GM19351 (cell line): Measurements from ENCODE around the gene AP2A2.
A peak's percentile ranks its signal among the peaks of the same experiment; 100 is the strongest.

Experiments
- ATAC-seq: cut with Tn5 transposase; IDR thresholded peaks from one replicate; pipeline ENCODE4 v1.9.1; 2021; ENCODE audit warnings: mild to moderate bottlenecking, moderate library complexity; ENCODE audit not compliant: unreplicated experiment

The AP2A2 gene

DNA sequence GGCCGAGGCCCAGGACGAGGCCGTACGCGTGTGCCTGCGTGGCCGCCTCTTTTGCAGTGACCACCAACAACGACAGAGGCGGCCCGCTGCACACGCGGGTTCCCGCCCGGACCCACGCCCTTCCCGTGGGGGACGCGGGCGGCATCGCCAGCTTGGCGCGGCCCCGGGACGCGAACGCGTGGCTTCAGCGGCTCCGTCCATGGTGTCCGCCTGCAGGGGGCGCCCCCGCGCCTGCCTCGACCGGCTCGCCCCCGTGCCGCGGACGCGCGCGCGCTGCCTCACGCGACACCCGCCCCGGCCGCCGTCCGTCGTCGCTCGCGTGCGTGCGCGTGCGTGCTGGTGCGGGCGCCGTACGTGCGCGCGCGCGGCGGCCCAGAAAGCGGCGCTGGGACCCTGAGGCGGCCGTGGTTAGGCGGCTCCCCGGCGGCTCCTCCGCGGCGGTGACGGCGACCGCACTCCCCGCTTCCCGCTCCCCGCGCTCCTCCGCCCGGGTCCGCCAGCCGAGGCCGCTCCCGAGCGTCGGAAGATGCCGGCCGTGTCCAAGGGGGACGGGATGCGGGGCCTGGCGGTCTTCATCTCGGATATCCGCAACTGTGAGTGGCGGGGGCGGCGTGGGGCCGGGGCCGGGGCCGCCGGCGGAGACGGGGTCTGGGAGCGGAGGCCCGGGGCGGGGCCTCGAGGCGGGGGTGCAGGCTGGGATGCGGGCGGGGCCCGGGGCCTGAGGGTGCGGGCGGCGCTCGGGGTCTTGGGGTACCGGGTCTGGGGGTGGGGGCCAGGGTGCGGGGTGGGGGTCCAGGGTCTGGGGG is at the start of gene AP2A2:
TSS of gene AP2A2 (plus strand) at position 375 of the 806 bp plus-strand sequence. CDS start at position 527, 152 bp downstream.
- peak; percentile 64 for ATAC-seq

DNA sequence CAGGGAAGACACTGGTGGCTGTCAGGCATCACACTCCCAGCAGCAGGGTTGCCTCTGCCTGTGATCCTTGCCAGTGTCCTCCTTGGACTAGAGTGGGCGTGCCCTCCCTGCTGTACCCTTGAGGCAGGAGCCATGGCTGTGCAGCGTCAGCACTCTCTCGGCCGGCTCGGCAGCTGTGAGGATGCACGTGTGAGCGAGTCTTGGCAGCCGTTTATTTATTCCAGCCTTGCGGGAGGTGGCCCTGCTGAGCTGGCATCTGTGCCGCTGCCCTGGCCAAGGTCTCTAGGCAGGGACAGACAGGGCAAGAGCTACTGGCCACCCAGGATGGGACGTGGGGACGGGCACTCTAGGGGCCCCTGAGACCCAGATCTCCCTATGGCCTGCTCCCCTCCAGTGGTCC is 49.1 kb upstream of the AP2A2 start:
- ATAC-seq: no peak

DNA sequence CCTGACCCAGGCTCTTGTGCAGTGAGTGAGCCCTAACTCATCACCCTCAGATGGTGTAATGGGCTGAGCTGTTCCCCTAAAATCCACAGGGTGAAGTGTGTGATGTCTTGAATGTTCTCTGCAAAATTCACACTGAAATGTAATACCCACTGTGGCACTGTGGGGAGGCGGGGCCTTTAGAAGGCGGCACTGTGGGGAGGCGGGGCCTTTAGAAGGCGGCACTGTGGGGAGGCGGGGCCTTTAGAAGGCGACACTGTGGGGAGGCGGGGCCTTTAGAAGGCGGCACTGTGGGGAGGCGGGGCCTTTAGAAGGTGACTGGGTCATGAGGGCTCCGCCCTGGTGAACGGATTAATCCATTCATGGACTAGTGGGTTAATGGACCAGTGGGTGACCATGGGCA is 48.1 kb upstream of the AP2A2 start:
- ATAC-seq: no peak

DNA sequence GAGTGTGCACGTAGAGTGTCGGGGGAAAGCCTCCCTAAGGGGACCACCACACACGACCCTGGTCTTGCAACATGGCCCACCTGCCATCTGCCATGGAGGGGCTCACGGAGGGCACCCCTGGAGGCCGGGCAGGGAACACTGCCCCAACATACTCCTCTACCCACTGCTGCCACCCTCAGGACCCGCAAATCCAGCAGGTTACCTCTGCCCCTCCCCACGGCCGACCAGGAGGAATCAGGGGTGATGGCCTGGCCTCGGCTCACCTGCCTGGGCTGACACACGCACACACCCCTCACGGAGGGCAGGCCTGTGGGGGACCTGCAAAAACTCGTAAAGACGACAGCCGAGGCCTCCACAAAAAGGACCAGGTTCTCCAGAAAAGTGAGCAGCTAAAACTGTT is 45.2 kb upstream of the AP2A2 start:
- ATAC-seq: no peak

DNA sequence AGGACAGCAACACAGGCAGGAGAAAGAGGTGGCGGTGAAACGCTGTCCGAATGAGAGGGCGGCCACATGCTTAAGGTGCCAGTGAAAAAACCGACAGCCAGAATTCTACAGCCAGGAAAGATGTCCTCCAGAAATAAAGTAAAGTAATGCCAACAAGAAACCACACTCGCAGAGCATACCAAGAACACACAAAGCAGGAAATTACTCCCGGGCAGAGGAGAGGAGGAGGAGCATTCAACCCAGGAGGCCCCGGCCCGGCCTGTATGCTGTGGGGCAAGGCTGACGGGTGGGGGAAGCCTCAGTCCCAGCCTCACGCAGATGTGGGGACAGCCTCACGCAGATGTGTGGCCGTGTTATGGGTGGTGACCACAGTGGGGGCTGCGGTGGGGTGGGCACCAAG is 43.1 kb upstream of the AP2A2 start:
- no peak for ATAC-seq

DNA sequence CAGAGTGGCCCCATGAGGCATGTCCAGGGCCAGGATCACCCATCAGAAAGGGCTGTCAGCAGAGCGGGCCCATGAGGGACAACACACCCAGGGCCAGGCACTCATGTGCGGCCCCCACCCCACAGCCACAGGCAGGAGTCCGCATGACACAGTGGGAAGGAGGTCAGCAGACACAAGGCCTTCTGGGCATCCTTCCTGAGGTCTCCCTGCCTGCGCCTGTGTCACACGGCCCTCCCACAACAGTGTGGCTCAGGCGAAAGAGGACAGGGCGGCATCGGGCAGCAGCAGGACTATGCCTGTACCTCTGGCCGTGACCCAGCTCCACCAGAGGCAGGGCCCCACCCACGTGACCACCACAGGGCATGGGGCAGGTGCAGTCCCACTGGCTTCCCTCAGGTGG is 42.1 kb upstream of the AP2A2 start:
- no peak for ATAC-seq

DNA sequence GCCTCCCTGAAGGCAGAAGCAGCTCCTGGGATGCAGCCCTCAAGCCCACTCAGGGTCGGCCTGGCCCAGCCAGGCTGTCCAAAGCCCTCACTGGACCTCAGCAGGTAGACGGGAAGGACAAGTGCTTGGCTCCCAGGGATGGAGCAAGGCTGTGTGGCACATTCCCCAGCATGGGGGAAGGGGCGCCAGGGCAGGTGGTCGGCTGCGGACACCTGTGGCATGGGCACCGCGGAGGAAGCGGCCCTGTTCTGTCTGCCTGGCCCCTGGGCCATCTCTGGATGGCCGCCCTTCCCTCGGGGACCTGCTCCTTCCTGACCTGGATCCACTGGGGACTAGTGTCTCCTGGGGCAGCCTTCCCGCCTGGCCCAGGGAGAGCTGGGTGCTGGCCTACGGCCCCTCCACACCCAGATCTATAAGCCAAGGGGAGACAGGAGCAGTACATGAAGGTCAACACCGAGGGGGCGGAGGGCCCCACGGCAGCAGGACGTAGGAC is 41.0 kb upstream of the AP2A2 start:
- no peak for ATAC-seq

DNA sequence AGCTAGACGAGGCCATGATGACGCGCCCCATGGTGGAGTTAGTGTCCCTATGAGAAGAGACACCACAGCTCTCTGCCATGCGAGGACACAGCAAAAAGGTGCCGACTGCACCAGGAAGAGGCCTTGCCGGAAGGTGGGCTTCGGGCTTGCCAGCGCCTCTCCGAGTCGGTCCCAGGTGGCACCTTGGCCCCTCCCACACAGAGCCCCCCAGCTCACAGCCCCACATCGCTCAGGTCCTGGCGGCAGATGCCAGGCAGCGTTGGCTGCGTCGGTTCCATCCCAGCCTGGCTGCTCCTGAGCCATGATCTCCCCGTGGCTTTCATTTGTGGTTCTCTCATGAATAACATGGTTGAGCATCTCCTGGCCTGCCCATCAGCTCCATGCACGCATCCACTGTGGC is 39.1 kb upstream of the AP2A2 start:
- no peak for ATAC-seq

DNA sequence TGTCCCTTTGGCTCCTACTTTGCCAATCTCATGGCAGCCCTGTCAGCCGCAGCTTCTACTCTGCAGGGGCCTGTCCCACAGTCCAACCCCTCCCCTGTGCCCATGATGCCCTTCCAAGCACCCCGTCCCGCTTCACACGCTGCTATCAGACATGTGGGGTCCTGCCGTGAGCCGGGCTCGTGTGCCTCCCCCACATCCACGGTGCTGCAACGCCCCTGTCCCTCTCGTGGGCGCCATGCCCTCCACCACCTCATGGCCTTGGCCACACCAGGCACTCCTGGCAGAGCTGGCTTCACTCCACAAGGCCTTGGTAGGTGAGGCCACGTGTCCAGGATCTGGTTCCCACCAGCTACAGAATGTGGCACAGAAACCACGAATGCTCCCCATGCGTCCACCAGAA is 38.1 kb upstream of the AP2A2 start:
- no peak for ATAC-seq

DNA sequence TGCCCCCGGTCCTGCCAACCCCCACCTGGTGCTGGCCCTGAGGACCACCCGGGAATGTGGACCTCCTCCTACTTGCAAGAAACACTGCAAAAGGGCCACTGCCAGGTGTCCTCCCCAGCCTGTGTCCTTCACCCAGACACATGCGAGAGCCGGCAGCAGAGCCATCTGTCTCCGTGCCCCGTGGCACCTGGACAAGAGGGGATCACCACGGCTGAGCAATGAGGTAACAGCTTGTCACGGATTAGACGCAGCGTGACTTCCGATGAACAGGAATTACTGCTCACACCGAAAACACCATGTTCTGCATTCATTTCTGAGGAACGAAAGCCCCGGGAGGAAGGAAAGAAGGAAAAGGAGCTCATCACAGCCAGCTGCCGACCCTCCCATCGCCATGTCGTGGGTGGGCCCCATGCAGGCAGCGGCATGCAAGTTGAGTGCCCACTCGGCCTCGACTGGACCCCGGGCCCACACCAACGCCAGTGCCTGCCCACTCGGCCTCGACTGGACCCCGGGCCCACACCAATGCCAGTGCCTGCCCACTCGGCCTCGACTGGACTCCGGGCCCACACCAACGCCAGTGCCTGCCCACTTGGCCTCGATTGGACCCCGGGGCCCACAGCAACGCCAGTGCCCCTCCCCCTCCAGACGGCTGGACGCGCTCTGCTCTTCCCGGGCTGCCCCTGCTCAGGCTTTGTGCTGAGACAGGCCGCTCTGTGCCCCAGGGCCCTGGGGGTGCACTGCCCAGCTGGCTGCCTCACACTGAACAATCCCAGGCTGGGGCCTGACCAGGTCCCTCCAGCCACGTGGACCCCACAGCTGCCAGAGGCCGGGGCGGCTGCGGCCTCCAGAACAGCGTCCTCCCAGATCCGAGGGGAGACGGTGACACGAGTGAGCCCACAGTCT is 37.1 kb upstream of the AP2A2 start:
- ATAC-seq: no peak

DNA sequence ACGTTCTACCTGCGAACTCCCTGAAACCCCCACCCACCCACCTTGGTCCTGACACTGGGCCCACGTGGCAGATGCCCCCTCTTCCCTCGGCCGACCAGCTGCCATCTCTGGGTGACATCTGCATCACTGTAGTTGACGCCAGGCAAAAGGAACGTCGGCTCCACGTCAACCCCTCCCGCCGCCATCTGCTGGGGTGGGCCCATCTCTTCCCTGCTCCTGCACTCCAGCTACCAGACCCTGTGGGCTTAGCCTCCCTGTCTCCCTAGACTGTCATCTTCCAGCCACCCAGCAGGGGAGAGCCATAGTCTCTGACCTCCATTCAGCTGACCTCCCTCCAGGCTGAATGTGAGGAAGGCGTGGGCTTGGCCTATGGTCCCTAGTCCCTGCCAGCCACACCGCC is 36.4 kb upstream of the AP2A2 start:
- no peak for ATAC-seq

DNA sequence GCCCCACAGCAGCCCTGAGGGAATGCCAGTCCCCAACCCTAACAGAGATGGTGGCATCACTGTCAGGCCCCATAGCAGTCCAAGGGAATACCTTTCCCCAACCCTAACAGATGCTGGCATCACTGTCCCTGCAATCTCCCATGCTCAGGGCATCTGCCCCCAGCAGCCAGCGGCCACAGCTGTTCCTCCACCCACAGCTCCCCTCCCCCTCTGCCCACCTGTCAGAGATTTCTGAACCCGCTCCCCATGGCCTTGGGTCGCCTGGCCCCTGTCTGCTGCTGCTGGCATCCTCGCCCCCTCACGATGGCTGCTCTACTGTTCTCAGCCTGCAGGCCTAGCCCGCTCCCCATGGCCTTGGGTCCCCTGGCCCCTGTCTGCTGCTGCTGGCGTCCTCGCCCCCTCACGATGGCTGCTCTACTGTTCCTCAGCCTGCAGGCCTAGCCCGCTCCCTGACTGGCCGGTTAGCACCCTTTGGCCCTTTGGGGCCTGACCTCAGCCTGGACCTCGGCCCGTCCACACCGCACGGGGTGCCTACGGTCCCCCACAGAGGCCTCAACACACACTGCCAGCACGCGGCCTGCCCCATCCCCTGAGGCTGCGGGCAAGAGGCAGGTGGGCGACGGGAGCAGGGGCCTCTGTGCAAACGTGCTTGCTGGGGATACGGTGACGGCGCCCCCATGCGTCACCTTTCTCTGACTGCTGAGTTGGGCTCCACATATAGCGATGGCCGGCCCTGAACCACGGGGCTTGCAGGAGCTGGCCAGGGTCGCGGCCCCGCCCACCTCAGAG is 35.8 kb upstream of the AP2A2 start:
- no peak for ATAC-seq

DNA sequence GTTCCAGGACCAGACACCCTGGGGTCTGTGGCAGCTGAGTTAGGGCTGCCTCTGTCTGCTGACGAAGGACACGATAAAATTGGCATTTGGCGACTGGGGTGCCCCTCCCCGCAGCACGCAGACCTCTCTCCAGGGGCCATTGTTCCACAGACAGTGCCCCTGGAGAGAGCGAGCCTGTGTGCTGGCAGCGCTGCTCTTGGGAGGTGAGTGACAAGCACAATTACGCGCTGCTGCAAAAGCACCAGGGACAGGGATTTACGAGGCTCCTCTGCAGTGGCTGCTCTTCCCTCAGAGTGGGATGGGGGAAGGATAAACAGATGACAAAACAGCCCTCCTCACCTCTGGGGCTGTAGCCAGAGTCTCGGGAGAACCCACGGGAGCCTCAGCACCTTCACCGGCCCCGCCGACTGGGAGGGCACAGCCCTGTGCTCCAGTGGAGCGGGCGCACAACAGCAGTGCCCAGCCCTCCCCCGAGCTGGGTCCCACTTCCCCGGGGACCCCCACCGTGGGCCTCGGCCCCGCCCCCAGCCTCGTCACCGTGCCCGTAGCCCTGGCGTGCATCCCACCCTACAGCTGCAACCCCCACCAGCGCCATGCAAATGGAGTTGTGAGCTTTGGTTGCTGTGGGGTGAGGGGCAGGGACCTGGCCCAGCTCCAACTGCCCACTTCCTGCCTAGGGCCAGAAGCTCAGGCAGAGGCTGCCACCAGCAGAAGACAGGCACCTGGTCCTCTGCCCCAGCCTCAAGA is 34.7 kb upstream of the AP2A2 start:
- no peak for ATAC-seq

DNA sequence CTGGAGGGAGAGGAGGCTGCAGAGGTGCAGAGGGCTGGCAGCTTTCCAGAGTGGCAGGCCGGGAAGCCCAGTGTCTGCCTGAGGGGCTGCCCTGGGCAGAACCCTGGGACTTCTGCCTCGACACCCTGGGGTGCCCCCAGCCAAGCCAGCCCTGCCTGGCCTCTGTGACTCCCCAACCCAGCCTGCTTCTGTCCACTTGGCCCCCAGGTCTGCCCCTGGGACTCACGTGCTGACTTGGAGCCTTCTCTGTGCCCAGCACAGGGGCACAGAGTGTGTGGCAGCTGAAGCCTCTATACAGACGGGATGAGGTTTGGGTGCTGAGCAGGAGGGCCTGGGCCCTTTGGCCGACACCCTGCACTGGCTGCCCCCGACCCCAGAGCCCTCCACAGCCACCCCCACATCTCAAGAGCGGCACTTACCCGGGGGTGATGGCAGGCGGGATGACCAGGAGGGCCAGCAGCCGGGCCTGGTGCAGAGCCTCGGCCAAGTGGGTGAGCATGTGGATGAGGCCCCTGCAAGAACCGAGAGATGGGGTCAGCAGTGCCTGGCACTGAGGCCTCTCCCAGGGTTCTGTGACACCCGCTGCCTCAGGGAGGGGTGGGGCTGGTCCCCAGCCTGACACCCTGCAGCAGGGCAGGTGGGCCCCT is 32.5 kb upstream of the AP2A2 start:
- ATAC-seq: no peak

DNA sequence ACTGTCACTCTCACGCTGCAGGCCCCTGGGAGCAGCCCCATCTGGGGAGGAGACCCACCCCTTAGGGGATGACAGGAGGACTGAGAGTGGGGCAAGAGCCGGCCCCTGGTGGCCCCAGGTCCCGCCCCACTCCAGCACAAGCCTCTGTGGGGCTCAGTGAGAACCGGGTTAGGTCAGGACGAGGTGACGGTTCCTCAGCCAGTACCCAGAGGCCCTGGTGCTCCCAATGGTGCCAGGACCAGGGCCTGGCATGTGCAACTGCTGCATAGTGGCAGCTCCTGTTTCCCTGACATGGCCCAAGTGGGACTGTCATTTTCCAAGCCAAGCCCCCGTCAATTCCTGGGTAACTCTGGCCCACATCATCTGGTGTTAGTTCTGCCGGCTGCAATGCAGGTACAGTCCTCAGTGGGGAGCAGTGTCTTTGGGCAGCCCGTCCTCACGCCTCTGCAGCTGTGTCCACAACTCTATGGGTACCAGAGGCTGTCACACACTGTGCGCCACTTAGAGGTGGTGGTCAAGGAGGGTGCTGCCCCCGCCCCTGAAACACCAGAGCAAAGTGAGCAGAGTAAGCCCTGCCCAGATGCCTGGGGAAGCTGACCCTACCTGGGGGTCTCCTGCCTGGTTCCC is 31.0 kb upstream of the AP2A2 start:
- ATAC-seq: no peak

DNA sequence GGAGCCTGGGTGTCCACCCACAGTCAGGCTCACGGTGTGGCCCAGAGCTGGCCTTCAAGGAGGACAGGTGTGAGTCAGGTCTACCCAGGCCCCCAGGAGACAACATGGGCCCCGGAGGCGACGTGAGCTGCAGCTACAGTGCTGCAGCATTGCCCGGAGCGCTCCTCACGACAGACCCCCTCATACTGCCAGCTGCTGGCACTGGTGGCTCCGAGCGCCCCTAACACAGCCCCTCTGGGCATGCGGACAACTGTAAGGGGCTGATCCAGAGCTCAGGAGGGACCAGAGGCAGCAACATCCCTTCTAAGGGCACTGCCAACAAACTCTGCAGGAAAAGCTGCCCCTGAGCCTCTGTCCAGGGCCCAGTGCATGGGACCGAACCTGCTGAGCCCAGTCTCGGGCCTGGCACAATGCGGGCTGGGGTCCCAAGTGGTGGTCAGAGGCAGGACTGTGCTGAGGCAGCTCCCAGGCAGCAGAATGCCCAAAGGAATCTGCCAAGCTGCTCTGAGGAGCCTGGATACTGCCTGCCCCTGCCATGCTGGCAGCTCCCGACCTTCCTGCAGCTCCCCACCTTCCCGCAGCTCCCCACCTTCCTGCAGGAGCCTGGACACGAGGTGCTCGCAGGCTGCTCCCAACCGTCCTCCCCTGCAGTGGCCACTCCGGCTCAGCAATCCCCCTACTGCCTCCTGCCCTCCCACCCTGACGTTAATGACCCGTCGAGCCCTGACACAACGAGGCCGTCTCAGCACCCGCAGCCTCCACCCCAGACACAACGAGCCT is 30.1 kb upstream of the AP2A2 start:
- no peak for ATAC-seq

DNA sequence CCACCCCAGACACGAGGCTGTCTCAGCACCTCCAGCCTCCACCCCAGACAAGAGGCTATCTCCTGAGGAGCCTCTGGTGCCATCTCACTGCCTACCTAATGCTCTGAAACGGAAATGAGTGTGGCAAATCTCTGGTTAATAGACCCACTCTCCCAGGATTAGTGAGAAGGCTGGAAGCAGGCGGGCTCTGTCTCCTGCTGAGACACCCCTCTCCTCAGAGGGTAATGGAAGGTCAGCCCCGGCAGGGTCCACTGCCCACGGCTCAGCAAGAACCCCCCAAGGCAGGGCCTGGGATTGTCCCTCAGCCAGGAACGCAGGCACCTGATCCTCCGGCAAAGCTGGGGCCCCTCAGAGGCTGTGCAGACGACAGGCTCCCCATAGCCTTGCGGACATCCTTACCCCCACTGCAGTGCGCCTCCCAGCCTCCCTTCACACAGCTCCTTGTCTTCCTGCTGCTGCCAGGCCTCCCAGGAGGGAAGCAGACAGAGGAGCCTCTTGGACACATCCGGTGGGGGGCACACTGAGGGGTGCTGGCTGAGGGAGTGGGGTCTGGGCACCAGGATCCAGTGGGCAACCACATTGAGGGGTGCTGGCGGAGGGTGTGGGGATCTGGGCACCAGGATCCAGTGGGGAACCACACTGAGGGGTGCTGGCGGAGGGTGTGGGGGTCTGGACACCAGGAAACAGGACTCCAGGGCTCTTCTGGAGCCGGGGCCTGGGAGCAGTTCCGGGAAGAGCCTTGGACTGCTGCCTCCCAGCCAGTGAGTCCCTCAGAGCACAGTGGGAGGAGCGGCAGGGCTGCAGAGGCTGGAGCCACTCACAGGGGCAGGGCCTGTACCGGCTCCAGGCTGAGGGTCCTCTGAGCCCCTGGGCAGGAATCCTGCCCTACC is 28.2 kb upstream of the AP2A2 start:
- no peak for ATAC-seq

DNA sequence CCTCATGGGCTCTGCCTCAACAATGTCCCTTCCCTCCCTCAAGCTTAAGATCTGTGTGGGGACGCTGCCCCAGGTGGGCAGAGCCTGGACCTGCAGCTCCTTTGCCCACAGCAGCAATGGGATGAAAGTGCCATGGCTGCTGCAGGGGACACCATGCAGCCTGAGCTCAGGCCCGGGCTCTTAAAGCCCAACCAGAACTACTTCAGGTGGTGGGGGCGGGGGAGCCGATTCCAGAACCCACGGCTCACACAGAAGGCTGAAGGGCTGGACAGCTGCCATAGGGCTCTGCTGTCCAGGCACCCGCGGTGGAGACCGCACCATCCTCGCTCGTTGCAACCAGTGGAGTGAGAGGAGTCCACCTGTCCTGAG is 27.5 kb upstream of the AP2A2 start:
- ATAC-seq: no peak
